Epithelial cell of proximal tubule (primary cell): ENCODE measurements around the gene AOAH. TPM values are rescaled to one million over a fixed set of nuclear protein-coding genes. Genes with fewer than 3 reads are reported as not detected.

Source experiments
- DNase-seq: peaks from one replicate; pipeline ENCODE4 v3.0.0-alpha.2; 2011; ENCODE audit warnings: low read depth
- H3K4me3 ChIP-seq: 2 replicates; pipeline ENCODE4 v1.5.1; 2011; ENCODE audit warnings: low read depth, mild to moderate bottlenecking, low read length
- total RNA-seq: library from RNA; depleted of rRNA; stranded (reverse); fragments of >200 nt; gene quantifications from 2 replicates; pipeline ENCODE4 v1.2.3, GENCODE V29; 2015
- TF ChIP-seq, protein P1 (sequence below): conservative IDR thresholded peaks from 2 replicates; pipeline ENCODE4 v1.5.1; 2012; ENCODE audit warnings: low read depth, mild to moderate bottlenecking, low read length

Gene AOAH
- total RNA-seq, 1 donor from 2014 or later: 1.2 TPM

DNA sequence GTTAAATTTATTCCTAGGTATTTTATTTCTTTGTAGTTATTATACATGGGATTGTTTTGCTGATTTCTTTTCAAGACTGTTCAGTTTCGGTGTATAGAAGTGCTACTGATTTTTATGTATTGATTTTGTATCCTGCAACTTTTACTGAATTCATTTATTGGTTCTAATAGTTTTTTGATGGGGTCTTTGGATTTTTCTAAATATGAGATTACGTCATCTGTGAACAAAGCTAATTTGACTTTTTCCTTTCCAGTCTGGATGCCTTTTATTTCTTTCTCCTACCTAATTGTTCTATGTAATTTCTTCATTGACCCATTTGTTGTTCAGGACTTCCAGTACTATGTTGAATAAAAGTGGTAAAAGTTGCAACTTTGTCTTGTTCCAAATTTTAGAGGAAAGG, 5.8 kb upstream of the AOAH start:
- TF ChIP-seq, protein P1, sequence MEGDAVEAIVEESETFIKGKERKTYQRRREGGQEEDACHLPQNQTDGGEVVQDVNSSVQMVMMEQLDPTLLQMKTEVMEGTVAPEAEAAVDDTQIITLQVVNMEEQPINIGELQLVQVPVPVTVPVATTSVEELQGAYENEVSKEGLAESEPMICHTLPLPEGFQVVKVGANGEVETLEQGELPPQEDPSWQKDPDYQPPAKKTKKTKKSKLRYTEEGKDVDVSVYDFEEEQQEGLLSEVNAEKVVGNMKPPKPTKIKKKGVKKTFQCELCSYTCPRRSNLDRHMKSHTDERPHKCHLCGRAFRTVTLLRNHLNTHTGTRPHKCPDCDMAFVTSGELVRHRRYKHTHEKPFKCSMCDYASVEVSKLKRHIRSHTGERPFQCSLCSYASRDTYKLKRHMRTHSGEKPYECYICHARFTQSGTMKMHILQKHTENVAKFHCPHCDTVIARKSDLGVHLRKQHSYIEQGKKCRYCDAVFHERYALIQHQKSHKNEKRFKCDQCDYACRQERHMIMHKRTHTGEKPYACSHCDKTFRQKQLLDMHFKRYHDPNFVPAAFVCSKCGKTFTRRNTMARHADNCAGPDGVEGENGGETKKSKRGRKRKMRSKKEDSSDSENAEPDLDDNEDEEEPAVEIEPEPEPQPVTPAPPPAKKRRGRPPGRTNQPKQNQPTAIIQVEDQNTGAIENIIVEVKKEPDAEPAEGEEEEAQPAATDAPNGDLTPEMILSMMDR: no peak
- H3K4me3 ChIP-seq: no peak overlapping the region
- DNase-seq: no peak

GRCh38 chr7:36728143-36728542, 3.8 kb upstream of the AOAH start:
- H3K4me3 ChIP-seq: no peak overlapping the region
- no peak for DNase-seq
- TF ChIP-seq, protein P1: no peak

DNA sequence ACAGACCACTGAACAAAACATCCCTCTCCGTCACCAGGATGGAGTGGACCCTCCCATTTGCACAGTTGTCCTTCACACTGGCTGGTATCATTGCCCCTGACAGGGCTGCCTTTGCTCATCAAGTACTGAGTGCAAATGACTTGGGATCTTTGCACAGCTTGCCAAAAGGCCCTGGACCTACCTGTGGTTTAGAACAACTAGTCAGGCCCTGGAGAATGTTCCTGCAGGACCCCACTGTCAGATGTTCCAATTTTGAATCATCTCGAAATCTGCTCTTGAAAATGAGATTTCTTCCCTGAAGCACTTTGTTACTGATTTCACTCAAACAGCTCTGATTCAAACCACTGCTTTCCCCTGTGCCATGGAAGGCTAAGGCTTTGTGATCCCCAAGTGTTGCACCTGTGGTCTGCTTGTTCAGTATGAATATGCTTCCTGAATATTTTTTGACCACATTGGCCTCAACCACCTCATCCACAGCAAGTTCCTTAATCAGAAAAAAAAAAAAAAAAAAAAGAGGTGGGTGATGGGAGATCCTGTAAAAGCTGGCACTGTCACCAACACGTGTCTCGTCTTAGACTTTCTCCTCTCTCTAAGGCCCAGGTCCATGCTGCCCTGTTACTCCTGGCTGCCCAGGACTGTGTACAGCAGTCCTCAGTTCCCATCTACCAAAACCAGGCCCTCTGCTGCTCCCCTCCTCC, 2.7 kb upstream of the AOAH start:
- H3K4me3 ChIP-seq: no peak overlapping the region
- no peak for DNase-seq
- TF ChIP-seq, protein P1: no peak

DNA sequence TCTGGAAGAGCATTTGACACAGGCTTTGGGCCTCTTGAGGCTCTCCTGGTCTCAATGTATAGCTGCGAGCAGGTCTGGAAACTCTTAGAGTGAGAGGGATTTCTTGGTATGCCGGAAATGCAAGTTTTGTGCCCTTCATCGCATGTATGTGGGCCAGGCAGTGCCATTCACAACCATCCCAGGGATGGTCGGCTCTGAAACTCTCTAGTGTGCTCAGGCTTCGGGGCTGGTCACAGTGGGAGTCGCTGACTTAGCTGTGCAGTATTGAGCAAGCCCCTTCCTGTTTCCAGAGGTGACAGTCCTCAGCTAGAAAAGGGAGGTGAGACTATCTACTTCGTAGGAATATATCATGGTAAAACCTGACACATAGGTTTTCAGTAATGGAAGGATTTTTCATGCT, 2.0 kb upstream of the AOAH start:
- H3K4me3 ChIP-seq: no peak overlapping the region
- no peak for DNase-seq
- TF ChIP-seq, protein P1: no peak

DNA sequence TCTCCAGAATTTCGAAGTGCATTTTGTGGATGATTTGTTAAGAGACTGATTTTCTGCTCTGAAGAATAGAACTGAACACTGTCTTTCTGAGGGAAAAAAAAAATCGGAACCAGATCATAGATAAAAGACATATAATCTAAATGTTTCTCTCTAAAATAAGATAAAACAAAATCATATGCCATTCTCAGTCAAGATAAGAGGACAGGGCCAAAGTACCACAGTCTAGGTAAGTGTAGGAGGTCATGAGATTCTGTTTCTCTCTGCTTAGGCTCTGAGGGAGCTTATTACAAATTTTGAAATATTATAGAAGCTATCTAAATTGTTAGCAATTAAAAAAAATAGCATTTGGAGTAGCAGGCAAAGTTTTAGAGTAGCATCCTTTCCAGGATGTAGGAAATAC, 702 bp upstream of the AOAH start:
- TF ChIP-seq, protein P1: no peak
- no peak overlapping the region for H3K4me3 ChIP-seq
- no peak for DNase-seq

- no peak for DNase-seq
- no peak overlapping the region for H3K4me3 ChIP-seq
- TF ChIP-seq, protein P1: no peak
Observed at GRCh38 chr7:36723291-36723690, 1.0 kb downstream of the AOAH start.

DNA sequence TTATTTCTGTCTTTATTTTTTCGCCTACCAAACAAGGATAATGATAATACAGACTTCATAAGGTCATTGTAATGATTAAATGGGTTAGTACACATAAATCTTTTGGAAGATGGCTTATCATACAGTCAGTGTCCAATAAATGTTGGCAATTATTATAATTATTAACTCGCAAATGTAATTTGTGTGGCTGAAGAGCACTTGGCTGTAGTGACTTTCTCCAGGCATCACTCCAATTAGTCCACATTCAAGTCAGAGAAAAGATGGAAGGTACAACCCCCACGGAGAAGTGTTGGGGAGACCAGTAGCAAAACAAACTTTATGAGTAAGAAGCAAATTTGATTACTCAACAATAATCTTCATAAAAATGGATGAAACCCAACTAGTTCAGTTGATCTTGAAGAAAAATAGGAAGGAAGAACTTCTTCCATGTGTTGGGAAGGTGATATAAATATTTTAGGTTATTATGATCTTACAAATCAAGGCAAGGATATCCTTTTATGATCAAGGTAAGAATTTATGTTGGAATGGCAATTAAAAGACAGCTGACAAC, 5.1 kb downstream of the AOAH start:
- H3K4me3 ChIP-seq: no peak overlapping the region
- no peak for DNase-seq
- TF ChIP-seq, protein P1: no peak
